ENCODE data around the gene POLR1G.
"Not testable (repeated sequence)": the region's sequence is repeated elsewhere in the genome, so short reads cannot be mapped to it uniquely, and the experiment has no call there.

POLR1G gene

DNA sequence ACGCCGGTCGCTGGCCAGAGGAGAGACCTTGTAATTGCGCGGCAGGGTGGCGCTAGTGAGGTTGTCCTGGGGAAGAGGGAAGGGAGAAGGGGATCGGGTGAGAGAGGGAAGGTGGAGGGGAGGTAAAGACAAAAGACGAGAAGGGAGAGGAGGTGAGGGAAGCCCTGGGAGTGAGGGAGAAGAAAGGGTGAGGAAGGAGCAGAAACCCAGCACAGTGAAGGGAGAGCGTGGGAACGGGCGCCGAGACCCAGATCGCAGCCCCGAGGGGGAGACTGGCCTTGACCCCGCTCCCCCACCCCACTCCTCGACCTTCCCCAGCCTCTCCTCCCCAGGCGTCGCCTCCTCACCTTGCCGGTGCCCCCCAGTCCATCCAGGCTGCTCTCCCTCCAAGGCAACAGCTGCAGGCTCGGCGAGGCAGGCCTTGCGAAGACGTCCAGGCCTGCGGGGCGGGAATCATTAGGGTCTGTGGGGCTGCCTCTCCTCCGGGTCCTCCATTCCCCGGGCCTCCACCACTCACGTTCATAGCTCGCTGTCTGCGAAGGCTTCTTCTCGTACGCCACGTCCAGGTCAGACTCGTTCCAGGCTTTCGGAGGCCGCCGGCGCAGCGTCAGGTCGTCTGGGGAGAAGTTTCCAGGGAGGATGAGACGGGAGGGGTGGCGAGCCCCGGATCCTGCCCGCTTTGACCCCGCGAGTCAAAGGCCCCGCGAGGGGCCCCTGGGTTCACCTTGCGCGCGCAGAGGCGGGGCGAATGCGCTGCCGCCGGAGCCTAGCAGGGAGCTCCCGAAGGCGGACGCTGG, 10.4 kb upstream of the POLR1G start:
- DNase-seq (ENCODE audit: low spot score): no peak
- FAIRE-seq: no peak

DNA sequence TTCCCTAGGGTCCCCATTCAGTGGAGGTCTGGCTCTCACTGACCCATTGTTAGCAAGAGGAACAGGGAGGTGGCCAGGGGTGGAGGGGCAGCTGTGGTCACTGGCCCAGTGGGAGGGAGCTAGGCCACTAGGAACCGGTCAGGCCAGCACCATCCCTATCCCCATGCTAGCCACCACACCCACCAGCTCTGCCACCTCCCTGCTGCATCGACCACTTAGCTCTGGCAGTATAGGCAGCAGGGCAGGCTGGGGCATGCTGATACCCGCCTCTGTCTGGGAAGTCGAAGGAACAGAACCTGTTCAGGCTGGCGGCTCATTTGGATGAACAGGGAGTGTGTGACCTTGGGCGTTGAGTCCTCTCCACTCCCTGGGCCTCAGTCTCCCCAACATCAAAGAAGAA, 6.3 kb upstream of the POLR1G start:
- no peak for DNase-seq (ENCODE audit: low spot score)
- FAIRE-seq: no peak

DNA sequence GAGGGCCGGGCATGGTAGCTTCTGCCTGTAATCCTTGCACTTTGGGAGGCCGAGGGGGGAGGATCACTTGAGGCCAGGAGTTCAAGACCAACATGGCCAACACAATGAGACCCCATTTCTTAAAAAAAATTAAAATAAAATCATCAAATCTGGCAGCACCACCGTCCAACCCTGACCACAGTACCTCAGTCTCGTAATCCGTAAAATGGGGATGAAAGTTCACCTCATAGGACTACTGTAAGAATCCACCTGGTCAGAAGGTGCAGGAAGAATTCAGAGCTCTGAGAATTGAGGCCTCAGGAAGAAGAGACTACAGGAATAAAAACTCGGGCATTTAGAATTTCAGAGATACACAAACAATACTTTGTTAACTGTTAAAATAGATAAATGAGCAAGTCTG, 4.6 kb upstream of the POLR1G start:
- no peak for DNase-seq (ENCODE audit: low spot score)
- FAIRE-seq: no peak

DNA sequence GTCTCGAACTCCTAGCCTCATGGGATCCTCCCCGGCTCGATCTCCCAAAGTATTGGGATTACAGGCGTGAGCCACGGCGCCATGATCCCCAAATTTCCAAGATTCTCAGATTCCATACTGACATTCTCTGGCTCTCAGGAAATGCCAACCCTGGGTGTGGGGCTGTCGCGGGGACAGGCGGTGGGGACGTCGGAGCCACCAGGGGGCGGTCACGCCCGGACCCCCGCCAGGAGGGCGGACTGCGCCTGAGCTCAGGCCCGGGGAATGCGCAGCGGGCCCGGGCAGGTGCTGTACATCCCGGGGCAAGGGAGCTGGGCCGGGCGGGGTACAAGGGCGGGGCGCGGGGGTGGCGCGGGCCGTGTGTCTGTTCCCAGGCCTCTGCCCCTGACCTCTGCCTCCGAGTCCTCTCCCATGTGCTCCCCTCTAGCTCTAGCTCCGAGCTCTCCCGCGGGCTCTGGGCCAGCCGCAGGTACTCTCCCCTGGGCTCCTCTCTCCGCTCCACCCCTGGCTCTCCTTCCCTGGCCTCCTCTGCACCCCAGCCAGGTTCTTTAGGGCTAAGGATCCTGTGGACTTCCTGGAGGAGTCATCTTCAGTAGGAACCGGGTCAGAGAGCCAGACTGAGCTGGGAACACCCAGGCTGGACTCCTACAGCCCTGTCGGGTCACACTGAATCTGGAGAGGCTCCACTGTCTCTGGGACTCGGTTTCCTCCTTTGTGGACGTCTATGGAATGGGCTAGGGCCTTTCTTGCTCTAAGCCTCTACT, 4.0 kb upstream of the POLR1G start:
- DNase-seq (ENCODE audit: low spot score) (no peak), FAIRE-seq (no peak)

DNA sequence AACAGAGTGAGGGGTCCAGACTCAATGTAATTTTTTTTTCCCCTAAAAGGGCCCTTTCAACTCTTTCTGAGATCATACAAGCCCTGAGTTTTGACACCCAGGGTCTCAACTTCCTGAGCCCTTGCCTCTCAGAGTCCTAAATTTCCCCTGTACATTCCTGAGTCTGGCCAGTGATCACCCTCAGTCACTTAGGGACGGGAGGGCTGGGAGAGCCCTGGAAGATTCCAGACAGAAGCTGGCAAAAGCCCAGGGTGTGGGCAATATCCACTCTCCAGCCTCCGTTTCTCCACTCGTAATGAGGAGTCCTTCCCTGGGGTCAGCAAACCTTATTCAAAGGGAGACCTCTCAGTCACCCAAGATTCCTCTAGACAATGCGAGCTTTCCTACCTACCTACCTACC, 3.2 kb upstream of the POLR1G start:
- DNase-seq (ENCODE audit: low spot score): no peak
- no peak for FAIRE-seq

DNA sequence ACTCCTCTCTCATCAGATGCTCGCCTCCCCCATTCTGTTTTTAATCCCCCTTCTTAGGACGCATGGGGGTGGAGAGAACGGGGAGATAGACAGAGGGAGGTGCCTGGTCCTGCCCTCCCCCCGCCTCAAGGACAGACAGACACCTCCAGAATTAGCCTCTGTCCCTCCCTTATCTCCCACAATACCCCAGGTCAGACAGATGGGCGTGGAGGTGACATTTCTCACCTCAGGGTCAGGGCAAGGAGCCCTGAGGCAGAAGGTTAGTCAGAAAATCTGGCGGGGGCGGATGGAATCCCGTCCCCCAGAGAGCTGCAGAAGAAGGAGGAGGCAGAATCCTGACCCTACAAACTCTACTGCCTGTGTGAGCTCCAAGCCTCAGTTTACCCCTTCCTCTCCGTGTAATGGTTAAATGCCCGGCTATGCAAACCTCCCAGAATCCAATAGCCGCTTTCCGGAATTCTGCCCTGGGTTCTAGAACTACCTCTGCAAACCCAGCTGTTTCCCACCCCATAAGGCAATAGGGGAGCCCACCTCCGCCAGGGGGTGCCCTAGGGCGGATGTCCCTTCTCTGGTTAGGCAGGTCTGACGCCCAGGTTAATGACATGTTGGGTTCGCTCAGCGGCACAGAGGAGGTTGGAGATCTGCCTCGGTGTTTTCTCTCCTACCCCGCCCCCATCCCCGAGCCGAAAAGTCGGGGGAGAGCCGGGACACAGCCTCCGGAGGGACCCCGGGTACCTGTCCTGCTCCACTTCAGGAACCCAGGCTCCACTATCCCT, 2.5 kb upstream of the POLR1G start:
- DNase-seq (ENCODE audit: low spot score): peak; percentile 61
- no peak for FAIRE-seq

DNA sequence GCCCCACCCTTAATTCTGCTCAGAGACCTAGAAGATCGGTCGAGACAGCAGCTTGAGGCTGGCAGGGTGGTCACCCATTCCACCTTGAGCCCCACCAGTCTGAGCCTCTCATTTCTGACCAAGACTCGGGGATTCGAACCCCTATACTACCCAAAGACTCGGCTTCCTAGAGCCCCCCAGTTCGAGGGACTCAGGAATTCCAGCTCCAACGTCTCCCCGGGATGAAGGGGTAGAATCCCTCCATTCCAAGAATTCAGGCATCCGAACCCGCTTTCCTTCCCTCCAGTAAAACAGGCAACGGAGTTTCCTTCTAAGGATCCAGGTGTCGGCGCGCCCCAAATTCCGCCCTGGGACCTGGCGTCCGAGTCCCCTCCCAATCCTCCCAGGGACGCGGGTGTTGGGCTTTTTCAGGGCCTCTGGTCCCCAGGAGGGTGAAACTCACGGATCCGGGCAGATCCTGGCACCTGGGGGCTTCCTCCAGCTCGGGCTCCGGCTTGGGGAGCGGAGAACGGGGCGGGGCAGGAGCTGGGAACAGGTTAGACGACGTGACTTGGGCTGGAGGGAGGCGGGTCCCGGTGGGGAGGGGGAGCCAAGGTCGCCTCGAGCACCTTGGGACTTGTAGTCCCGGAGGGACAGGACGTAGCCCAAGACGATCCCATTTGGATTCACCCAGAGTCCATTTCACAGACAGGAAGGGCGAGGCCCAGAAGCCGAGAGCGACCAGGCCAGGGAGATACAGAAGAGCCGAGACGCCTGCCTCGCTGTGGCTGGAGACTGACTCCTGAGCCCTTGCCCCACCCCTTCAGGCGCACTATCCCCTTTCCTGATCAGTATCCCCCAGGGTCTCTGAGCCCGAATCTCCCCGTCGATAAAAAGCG, 1.6 kb upstream of the POLR1G start, which contains the start of gene PPP1R13L:
Gene PPP1R13L, minus strand, starts transcription at position 513 of the 878 bp plus-strand sequence. CDS start 6,751 bp downstream, outside the sequence.
- FAIRE-seq: peak; percentile 39

DNA sequence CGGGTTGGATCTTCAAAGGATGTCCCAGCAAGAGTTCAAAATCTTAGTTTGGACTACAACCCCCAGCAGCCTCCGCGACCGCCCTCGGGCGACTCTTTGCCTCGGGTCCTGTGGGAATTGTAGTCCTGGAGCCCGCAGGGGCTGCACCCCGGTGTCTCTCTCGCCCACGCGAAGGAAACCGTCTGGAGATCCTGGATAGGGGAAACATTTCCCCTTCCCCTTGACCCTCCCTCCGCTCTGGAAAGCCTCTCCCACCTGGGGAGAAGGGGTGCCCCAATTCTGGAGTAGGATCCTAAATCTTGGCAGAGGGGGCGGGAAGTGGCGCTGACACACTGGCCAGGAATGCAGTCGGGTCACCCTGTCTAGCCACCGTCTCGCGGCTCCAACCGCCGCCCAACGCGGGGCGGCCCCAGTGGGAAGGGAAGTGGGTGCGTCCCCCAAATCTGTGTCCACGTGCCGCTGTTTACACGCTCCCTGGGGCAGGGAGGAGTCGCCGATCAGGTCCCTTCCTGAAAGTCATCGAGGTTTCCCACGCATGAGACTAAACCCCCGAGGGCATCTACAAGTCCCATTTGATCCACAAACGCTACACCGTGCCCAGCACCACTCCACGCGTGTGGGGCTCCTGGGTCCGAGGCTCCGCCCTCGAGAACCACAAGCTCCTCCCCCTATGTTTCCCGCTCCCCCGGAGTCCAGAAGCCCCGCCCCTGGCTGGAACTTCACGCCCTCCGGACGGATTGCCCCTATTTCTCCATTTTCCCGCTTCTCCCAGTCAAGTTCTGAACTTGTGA, 814 bp upstream of the POLR1G start:
- FAIRE-seq (no peak), DNase-seq (ENCODE audit: low spot score) (peak; percentile 79)

More for the DNA sequence above, 1.6 kb upstream of the POLR1G start, which contains the start of gene PPP1R13L:
- DNase-seq (ENCODE audit: low spot score): peak; percentile 84

DNA sequence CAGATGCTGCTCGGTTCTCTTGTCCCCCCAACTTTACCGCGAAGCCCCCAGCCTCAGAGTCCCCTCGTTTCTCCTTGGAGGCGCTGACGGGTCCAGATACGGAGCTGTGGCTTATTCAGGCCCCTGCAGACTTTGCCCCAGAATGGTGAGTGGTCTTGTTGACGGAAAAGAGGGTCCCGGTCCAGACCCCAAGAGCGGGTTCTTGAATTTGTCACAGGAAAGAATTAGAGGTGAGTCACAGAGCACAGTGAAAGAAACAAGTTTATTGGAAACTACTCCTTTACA, 589 bp downstream of the POLR1G start:
- no peak for FAIRE-seq

DNA sequence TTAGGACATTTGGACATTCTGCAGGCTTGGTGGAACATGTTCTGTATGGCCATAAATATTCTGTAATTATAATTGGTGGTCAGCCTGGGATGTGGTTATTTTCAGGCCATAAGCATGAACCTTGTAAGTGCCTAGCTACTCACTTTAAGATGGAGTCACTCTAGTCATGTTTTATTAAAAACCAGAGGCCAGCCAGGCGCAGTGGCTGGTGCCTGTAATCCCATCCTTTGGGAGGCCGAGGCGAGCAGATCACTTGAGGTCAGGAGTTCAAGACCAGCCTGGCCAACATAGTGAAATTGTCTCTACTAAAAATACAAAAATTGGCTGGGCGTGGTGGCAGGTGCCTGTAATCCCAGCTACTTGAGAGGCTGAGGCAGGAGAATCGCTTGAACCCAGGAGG, 1.1 kb downstream of the POLR1G start:
- not testable (repeated sequence) for DNase-seq (ENCODE audit: low spot score); FAIRE-seq

More for the DNA sequence above, 589 bp downstream of the POLR1G start:
- DNase-seq (ENCODE audit: low spot score): no peak

DNA sequence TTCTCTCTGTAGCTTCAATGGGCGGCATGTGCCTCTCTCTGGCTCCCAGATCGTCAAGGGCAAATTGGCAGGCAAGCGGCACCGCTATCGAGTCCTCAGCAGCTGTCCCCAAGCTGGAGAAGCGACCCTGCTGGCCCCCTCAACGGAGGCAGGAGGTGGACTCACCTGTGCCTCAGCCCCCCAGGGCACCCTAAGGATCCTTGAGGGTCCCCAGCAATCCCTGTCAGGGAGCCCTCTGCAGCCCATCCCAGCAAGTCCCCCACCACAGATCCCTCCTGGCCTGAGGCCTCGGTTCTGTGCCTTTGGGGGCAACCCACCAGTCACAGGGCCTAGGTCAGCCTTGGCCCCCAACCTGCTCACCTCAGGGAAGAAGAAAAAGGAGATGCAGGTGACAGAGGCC, 1.7 kb downstream of the POLR1G start:
- FAIRE-seq: no peak
- no peak for DNase-seq (ENCODE audit: low spot score)

DNA sequence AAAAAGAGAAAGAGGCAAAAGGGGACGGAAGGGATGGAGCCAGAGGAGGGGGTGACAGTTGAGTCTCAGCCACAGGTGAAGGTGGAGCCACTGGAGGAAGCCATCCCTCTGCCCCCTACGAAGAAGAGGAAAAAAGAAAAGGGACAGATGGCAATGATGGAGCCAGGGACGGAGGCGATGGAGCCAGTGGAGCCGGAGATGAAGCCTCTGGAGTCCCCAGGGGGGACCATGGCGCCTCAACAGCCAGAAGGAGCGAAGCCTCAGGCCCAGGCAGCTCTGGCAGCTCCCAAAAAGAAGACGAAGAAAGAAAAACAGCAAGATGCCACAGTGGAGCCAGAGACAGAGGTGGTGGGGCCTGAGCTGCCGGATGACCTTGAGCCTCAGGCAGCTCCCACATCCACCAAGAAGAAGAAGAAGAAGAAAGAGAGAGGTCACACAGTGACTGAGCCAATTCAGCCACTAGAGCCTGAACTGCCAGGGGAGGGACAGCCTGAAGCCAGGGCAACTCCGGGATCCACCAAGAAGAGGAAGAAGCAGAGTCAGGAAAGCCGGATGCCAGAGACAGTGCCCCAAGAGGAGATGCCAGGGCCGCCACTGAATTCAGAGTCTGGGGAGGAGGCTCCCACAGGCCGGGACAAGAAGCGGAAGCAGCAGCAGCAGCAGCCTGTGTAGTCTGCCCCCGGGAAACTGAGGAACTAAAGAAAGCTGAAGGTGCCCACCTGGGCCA, 2.5 kb downstream of the POLR1G start:
- DNase-seq (ENCODE audit: low spot score) (no peak), FAIRE-seq (no peak)

DNA sequence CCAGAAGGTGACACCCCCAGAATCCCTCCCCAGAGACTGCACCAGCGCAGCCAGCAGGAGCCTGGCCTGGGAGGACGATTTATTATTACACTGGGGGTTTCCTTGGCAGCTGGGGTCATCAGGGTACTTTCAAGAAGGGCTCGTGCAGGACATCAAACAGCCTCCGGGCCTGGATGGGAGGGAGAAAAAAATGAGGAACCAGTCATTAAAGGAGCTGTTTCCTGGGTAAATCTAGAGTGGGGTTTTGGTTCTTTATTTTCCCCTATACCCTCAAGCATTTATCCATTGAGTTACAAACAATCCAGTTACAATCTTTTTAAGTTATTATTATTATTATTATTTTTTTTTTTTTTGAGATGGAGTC, 3.1 kb downstream of the POLR1G start:
- DNase-seq (ENCODE audit: low spot score): no peak
- no peak for FAIRE-seq

DNA sequence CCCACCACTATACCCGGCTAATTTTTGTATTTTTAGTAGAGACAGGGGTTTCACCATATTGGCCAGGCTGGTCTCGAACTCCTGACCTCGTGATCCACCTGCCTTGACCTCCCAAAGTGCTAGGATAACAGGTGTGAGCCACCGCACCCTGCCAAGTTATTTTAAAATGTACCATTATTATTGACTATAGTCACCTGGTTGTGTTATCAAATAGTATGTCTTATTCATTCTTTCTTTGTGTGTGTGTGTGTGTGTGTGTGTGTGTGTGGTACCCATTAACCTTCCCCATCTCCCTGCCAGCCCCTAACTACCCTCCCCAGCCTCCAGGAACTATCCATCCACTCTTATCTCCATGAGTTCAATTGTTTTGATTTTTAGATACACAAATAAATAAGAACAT, 3.9 kb downstream of the POLR1G start:
- not testable (repeated sequence) for FAIRE-seq; DNase-seq (ENCODE audit: low spot score)

DNA sequence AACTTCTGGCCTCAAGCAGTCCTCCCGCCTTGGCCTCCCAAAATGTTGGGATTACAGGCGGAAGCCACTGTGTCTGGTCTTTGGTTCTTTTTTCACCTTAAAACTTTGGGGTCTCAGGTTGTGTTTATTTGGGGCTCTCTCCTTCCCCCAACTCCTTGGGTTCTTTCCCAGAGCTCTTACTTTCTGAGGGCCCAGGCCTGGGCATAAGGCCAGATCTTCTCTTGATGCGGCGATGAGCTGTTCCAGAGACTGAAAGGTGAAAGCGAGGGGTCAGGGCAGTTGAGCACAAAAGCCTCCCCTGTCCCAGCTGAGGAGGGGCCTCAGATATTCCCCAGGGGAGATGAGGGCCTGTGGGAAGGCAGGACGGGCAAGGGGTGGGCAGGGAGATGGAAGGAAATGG, 7.1 kb downstream of the POLR1G start:
- FAIRE-seq (no peak), DNase-seq (ENCODE audit: low spot score) (peak; percentile 11)

DNA sequence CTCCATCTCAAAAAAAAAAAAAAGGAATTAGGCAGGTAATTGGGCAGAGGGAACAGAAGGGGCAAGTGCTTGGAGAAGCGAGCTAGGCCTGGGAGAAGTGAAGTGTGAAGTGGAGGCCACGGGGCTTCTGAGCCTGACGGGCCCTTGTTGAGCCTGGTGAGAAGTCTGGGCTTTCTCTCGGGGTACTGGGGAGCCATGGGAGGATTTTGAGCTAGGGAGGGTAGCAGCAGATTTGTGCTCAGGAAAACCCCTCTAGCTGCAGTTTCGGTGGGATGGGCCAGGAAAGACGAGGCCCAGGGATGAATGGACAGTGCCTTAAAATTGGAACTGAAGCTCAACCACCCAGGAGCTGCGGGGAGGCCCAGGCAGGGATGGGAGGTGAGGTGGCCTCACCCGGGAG, 8.0 kb downstream of the POLR1G start:
- no peak for FAIRE-seq
- DNase-seq (ENCODE audit: low spot score): no peak

DNA sequence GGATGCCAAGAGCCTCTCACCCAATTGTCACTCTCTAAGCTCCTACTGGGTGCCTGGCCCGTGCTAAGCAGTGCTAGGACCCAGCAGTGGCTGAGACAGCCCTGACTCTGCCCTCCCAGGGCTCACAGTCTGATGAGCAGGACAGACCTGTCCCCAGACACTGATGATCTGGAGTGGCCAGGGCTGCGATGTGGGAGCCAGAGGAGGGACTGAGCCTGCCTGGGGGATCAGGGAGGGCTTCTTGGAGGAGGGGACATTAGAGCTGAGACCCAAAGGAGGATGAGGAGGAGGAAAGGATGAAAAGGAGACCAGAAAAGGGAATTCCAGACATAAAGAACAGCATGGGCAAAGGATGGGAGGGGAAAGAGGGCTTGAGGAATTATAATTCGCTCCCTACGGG, 10.7 kb downstream of the POLR1G start:
- FAIRE-seq: no peak
- DNase-seq (ENCODE audit: low spot score): no peak

DNA sequence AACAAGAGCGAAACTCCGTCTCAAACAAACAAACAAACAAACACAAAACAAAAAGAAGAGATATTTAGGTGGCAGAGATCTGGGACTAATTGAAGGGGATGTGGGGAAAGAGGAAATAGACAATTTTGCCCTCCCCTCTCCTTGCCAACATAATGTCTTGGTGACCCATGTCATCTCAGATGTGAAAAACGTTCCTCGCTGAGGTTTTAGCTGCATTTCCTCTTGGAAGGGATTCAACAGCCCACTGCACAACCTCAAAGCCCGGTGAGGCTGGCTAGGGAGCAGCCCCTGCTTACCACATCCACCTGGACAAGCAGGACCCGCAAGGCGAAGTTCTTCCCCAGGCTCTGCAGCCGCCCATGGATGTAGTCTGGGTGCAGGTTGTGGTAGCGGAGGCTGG, 12.4 kb downstream of the POLR1G start:
- no peak for FAIRE-seq
- no peak for DNase-seq (ENCODE audit: low spot score)

DNA sequence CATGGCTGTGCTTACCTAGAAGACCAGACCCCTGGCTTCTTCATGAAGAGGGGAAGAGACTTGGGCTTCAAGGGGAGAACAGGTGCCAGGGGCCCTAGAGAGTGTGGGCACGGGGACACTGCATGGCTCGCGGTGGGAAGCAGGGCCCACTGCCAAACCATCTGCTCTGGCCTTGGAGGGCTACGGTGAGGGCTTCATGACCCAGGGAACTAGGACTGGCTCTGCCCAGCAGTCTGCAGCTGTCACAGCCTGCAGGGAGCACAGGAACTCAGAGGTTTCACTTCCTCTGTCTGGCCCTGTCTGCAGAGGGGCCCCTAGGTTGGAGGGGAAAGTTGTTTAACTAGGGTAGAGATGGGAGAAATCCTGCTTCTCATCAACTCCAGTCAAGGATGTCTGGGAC, 13.0 kb downstream of the POLR1G start:
- DNase-seq (ENCODE audit: low spot score): no peak
- no peak for FAIRE-seq

DNA sequence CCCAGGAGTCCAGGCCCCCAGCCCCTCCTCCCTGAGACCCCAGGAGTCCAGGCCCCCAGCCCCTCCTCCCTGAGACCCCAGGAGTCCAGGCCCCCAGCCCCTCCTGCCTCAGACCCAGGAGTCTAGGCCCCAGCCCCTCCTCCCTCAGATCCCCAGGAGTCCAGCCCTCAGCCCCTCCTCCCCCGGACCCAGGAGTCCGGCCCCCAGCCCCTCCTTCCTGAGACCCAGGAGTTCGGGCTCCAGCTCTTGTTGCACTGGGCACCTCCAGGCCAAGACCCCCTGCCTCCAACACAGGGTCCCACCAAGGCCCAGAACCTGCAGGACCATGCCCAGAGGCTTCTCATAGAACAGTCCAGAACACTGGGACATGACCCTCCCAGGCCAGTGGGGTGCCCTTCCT, 13.5 kb downstream of the POLR1G start:
- no peak for DNase-seq (ENCODE audit: low spot score)
- FAIRE-seq: no peak

Measured in RCC 7860 (cell line).